Ishikawa (cell line): ENCODE data around the gene SMIM12.

Source experiments
- EGR1 ChIP-seq: IDR thresholded peaks from 2 replicates; pipeline ENCODE4 v1.6.1; 2012
- MAX ChIP-seq: IDR thresholded peaks from 2 replicates; pipeline ENCODE4 v1.6.1; 2012
- NFIC ChIP-seq: IDR thresholded peaks from 2 replicates; pipeline ENCODE4 v1.6.1; 2012
- RAD21 ChIP-seq: IDR thresholded peaks from 2 replicates; pipeline ENCODE4 v1.6.1; 2012; ENCODE audit warnings: low read depth
- REST ChIP-seq: IDR thresholded peaks from 2 replicates; pipeline ENCODE4 v1.6.1; 2012; ENCODE audit warnings: low read depth, mild to moderate bottlenecking
- TAF1 ChIP-seq: IDR thresholded peaks from 2 replicates; pipeline ENCODE4 v1.6.1; 2012; ENCODE audit warnings: low read depth, mild to moderate bottlenecking
- TCF12 ChIP-seq: IDR thresholded peaks from 2 replicates; pipeline ENCODE4 v1.6.1; 2012; ENCODE audit warnings: low read depth
- TEAD4 ChIP-seq: IDR thresholded peaks from 2 replicates; pipeline ENCODE4 v1.6.1; 2012
- USF1 ChIP-seq: IDR thresholded peaks from 2 replicates; pipeline ENCODE4 v1.6.1; 2012
- YY1 ChIP-seq: IDR thresholded peaks from 2 replicates; pipeline ENCODE4 v1.6.1; 2012; ENCODE audit warnings: low read depth

DNA sequence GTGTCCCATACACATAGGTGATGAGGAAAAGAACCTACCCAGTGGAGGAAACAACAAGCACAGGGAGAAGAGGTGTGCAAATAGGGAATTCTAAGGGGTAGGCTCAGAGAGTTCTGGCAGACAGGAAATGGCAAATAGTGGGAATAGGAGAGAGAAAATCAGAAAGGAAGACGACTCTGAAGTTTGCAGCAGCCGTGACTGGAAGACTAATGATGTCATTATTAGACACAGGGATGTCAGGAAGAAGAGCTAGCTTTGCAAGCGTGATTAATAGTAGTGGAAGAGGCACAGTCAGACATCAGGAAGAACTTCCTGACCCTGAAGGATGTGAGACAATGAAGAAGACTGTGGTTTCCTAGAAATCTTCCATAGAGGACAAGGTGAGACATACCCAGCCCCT is 48.8 kb upstream of the SMIM12 start:
- TF ChIP-seq REST: no peak
- TF ChIP-seq EGR1: no peak
- TF ChIP-seq USF1: no peak
- TF ChIP-seq MAX: no peak
- no peak for TF ChIP-seq TCF12
- TF ChIP-seq TEAD4: no peak
- no peak for TF ChIP-seq YY1
- TF ChIP-seq TAF1: no peak
- no peak for TF ChIP-seq RAD21
- TF ChIP-seq NFIC: no peak
